ENCODE data around the gene C6orf62.
"Not testable (repeated sequence)": the region's sequence is repeated elsewhere in the genome, so short reads cannot be mapped to it uniquely, and the experiment has no call there.

C6orf62 gene

GRCh38 chr6:24666097-24666640, 52.8 kb downstream of the C6orf62 start:
- DNase-seq: peak; percentile 19

GRCh38 chr6:24664046-24664987, 54.6 kb downstream of the C6orf62 start:
- no peak for DNase-seq

- no peak for DNase-seq
Measured at GRCh38 chr6:24663189-24663588, 55.8 kb downstream of the C6orf62 start.

- DNase-seq: no peak
Measured at GRCh38 chr6:24662236-24662635, 56.7 kb downstream of the C6orf62 start.

DNA sequence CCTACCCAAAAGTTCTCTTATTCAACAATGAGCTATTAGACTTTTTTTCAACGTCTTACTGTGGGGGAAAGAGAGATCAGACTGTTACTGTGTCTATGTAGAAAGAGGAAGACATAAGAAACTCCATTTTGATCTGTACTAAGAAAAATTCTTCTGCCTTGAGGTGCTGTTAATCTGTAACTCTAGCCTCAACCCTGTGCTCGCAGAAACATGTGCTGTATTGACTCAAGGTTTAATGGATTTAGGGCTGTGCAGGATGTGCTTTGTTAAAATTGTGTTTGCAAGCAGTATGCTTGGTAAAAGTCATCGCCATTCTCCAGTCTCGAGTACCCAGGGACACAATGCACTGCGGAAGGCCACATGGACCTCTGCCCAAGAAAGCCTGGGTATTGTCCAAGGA, 57.2 kb downstream of the C6orf62 start:
- DNase-seq: not testable (repeated sequence)

DNA sequence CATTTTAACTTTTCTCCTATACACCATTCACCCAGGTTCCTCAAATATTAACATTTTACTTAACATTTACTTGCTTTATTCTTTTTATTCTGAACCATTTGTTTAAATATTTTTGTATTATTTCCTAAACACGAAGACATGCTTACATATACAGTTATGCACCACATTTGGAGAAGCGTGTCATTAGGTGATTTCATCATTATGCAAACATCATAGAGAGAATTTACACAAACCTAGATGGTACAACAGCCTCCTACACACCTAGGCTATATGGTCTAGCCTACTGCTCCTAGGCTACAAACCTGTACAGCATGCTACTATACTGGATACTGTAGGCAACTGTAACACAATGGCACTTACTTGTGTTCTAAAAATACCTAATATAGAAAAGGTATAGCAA, 58.8 kb downstream of the C6orf62 start:
- DNase-seq: no peak

DNA sequence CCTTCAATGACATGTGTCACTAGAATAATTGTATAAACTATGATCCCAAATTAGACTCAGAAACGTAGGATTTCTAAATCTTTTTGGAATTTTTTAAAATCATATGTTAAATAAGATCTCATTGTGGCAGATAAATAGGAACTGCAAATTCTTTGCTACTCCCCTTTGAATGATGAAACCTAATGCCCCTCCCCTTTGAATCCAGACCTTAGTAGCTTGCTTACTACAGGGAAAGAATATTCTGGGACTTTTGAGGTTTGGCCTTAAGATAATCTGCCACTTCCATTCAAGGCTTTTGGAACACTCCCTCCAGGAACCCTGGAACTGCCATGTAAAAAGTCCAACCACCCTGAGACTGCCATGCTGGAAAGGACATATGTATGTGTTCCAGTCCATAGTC, 59.4 kb downstream of the C6orf62 start:
- DNase-seq: no peak

DNA sequence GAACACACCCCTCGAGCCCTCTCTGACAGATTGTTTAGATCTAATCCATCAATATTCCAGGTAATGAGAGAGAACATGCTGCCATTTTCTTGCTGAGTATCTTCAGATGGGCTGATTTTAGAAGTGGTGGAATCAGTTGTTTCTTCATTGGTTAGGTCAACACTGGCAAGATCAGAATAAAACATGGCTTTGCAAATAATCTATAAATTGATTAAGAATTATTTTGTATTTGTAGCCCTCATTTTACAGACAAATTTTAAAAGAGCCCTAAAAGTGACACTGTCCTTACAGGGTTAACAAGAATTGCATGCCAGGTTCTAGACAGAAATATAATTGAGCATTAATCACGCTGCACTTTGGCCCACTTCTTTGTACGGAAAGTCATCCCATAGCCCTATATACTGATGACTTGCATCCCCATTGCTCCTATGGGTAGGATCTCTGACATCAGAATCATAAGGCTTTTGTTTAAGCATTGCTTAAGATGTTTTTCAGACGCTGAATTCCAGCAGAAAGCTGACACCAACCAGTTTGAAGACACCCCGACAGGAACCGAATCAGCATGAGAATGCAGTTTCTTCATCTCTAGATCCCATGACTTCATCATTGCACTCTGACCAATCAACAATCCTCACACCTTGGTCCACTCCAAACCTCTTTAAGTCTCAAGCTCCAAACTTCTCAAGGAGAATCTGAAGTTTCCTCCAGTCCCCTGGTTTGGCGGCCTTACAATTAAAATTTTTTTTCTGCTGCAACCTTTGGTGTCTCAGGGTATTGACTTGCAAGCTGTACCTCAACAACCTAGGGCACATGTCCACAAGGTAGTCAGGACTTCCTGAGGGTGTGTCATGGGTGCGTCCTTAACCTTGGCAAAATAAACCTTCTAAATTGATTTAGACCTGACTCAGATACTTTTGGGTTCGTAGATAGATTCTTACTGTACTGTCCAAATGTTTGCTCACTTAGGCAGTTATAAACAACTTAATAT, 60.1 kb downstream of the C6orf62 start:
- DNase-seq: peak; percentile 45

- DNase-seq: no peak
Measured at GRCh38 chr6:24655215-24655614, 63.7 kb downstream of the C6orf62 start.

Measured in fibroblast of skin of right quadriceps (primary cell).